CD4-positive, alpha-beta T cell treated with Interleukin-2 at 100 ng/mL for 4 hours (primary cell): Measurements from ENCODE around the gene PDE5A.
"Not testable (repeated sequence)": the region's sequence is repeated elsewhere in the genome, so short reads cannot be mapped to it uniquely, and the experiment has no call there.

Experiments used
- DNase-seq: peaks from one replicate; pipeline ENCODE4 v3.0.0-alpha.2; 2020; ENCODE audit warnings: low spot score

The PDE5A gene

DNA sequence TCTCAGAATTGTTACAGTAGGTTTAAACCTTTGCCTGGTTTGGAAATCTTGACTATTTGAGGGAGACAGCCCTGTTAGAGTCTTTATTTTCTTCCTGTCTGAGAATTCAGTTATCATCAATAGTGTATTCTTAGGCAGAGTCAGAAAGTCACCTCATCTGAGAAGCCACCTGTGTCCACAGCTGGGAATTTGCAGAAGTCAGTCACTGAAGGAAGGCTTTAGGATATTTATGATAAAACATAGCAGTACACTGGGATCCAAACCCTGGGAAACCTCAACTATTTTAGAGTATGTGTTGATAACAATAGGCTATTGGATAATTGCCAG is 157.9 kb downstream of the PDE5A start:
- not testable (repeated sequence) for DNase-seq

DNA sequence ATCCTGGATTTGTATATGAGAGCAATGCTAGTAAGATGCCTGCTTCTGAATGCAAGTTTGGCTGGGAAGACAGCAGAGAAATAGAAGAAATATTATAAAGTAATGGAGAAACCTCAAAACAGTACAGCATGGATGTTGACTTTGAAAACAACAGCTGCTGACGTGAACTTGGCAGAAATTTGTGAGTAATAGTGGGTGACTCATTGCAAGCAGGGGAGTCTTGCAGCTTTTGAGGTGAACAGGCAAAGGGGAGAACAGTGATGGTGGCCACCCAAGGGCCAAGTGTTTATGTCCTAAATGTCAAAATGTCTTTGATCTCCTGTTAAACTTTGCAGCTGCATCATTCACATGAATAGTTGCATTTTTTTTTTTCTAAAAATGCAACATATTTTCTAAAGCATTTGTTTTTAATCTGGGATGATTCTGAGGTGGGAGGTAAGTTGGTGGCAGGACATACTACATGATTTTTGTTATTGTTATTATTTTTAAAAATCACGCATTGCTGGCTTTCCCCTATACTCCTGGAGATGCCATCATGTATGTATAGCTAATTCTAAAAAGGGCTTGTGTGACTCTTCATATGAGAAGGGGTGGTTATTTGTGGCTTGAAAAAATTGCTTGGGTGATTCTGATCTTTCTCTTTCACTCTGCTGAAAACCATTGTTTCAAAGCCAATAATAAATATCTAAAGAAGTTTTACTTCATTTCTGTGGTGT is 158.4 kb downstream of the PDE5A start:
- DNase-seq, result not testable (repeated sequence)

DNA sequence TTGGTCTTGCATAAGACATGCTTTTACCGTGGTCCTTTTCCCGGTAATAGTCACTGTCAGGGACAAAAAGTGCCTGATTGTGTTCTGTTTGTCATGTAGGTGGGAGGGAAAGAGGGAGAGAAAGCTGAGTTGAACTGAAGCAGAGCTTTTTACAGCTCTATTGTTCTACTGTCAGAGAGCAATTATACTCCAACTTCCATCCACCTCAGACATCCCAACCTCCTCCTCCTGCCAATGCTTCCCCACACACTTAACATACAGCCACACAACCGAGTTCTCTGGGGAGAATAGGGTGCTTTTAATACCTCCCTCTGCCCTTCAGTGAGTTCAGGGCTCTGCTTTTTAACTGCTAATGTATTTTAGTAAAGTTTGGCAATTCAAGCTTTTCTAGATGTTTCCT is 159.6 kb downstream of the PDE5A start:
- not testable (repeated sequence) for DNase-seq

DNA sequence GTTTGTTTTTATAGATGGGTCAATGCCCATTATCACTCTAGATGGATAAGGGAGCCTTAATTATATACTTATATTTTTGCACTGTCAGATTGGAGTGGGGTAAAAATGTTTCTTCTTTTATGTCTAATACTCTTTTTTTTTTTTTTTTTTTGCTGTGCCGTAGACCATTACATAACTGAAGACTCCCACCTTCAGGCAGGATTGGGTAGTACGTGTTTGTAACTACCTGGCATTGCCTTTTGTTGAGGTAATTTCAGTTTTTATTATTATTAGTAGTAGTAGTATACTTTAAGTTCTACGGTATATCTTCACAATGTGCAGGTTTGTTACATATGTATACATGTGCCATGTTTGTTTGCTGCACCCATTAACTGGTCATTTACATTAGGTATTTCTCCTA is 165.9 kb downstream of the PDE5A start:
- DNase-seq, result peak; percentile 39

DNA sequence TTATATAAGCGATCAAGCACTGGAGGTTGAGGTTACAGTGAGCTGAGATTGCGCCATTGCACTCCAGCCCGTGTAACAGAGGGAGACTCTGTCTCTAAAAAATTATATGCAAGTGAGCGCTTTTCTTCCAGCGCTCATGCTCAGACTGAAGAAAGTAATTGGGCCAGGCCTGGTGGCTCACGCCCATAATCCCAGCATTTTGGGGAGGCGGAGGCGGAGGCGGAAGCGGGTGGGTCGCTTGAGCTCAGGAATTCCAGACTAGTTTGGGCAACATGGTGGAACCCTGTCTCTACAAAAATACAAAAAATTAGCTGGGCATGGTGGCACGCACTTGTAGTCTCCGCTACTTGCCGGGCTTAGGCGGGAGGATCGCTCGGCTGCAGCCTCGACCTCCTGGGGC is 172.9 kb downstream of the PDE5A start:
- DNase-seq, result not testable (repeated sequence)

DNA sequence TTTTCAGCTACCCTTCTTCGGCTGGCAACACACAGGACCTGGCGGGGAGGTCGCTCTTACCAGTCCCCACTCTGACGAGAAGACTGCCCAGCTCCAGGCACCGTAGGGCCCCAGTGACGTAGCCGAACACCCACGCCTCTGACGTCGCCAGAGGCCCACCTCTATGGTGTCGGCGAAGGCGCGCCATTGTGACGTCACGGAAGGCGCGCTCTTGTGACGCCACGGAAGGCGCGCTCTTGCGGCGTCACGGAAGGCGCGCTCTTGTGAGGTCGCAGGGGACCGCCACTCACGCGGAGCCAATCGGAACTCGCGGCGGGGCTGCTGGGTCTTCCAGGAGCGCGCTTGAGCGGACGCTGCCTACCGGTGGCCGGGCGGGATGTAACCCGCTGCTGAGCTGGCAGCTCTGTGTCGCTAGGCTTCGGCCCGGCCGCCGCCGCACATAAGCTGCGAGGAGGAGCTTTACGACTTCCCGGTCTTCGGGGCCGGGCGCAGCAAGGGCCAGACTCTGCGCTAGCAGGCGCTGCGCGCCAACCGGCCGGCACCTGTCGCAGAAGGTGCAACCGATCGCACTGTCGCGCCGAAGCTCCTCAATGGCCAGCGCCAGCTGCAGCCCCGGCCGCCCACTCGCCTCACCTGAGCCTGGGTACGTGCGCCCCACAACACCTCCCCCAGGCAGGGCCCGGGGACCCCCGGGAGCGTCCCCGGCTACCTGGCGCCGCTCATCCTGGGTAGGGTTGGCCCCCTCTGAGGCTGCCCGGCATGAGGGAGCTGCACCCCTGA is 173.9 kb downstream of the PDE5A start:
- DNase-seq, result peak; percentile 97

DNA sequence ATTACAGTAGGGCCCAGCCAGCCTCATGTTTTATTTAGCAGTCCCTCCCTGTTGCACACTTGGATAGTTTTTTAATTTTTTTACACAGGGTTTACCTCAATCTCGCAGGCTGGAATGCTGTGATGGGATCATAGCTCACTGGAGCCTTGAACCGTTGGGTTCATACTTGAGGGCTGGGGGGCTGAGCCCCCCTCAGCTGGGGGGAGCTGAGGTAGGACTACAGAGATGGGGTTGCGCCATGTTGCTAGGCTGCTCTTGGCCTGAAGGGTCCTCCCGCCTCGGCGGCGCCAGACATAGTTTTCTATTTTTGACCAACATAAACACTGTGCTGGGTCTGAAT is 174.5 kb downstream of the PDE5A start:
- DNase-seq, result not testable (repeated sequence)

DNA sequence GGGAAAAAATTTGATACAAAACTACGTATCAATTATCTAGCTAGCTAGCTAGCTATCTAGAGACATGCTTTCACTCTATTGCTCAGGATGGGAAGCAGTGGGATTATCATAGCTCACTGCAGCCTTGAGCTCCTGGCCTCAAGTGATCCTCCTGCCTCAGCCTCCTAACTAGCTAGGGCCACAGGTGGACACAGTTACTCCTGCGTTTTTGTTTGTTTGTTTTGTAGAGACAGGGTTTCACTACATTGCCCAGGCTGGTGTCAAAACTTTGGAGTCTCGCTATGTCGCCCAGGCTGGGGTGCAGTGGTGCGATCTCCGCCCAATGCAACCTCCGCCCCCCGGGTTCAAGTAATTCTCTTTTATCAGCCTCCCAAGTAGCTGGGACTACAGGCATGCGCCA is 175.3 kb downstream of the PDE5A start:
- DNase-seq, result not testable (repeated sequence)

DNA sequence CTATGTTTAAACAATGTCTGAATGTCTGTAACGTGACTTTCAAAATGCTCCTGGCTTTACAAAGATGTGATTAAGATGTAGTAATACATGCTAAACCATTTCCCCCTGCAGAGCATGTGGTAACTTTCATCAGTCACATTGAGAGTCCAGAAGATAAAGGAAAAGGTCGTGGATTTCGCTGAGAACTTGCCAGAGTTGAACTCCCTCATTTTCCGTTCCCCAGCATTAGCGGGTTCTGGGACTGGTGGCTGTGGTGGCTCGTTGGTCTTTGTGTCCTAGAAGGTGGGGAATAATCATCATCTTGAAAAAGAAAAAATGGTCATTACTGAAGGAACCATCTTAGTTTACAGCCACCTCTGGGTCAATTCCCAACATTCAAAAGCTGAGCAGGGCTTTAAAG is 178.8 kb downstream of the PDE5A start:
- DNase-seq, result not testable (repeated sequence)
